ENCODE results near the gene SLC12A8.

Gene SLC12A8

DNA sequence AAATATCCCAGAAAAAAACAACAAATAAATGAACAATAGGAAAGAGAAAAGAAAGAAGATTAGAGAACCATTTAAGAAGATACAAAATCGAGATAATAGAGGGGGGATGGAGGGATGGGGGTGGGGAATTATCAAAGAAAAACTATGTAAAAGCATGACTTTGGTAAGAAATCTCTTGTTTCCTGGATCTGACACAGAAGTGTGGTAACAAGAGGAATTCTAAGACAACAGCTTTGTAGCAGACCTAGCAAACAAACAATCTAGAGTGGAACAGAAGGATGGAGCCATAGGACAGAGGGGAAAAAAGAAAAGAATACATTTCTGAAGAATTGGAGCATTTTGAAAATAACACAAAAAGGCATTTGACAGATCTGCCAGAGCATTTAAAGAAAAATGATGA lies 107.4 kb downstream of the SLC12A8 start:
- H3K36me3 ChIP-seq: no peaks in the 10 kb centered on the region
- no peak overlapping the region for H3K4me3 ChIP-seq (ENCODE audit: low read depth, low read length)
- TF ChIP-seq, protein P1, sequence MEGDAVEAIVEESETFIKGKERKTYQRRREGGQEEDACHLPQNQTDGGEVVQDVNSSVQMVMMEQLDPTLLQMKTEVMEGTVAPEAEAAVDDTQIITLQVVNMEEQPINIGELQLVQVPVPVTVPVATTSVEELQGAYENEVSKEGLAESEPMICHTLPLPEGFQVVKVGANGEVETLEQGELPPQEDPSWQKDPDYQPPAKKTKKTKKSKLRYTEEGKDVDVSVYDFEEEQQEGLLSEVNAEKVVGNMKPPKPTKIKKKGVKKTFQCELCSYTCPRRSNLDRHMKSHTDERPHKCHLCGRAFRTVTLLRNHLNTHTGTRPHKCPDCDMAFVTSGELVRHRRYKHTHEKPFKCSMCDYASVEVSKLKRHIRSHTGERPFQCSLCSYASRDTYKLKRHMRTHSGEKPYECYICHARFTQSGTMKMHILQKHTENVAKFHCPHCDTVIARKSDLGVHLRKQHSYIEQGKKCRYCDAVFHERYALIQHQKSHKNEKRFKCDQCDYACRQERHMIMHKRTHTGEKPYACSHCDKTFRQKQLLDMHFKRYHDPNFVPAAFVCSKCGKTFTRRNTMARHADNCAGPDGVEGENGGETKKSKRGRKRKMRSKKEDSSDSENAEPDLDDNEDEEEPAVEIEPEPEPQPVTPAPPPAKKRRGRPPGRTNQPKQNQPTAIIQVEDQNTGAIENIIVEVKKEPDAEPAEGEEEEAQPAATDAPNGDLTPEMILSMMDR (IDR thresholded peaks at IDR 0.05; ENCODE audit: low read depth, low read length): no peak
- H3K27me3 ChIP-seq: no peaks in the 10 kb centered on the region
- DNase-seq: no peak
- H3K4me1 ChIP-seq: no peaks in the 10 kb centered on the region
- no peaks in the 10 kb centered on the region for H3K9me3 ChIP-seq

DNA sequence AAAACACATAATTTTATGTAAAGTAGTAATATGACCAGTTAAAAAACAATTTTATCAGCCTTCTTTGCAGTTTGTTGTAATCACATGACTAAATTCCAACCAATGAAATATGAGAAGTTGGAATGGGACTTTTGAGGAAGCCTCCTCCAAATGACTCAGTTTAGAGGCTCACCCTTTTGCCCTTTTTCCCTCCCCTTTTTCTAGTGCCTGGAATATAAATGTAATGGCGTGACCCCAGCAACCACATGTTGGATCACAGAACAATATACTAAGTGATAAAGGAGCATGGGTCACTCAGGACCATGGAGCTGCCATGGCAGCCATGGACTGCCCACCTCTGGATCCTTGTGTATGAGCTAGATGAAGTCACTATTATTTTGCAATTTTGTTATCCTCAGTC lies 107.9 kb downstream of the SLC12A8 start:
- H3K27me3 ChIP-seq: no peaks in the 10 kb centered on the region
- H3K36me3 ChIP-seq: no peaks in the 10 kb centered on the region
- H3K9me3 ChIP-seq: no peaks in the 10 kb centered on the region
- H3K4me3 ChIP-seq (ENCODE audit: low read depth, low read length): no peak overlapping the region
- DNase-seq: no peak
- no peaks in the 10 kb centered on the region for H3K4me1 ChIP-seq
- TF ChIP-seq, protein P1 (IDR thresholded peaks at IDR 0.05; ENCODE audit: low read depth, low read length): no peak

GRCh38 chr3:125103406-125103805 lies 109.1 kb downstream of the SLC12A8 start:
- no peak for DNase-seq
- Histone ChIP-seq H3K4me1 (no peaks in the 10 kb centered on the region), H3K4me3 (ENCODE audit: low read depth, low read length) (no peak overlapping the region), H3K9me3 (no peaks in the 10 kb centered on the region), H3K36me3 (no peaks in the 10 kb centered on the region), H3K27me3 (no peaks in the 10 kb centered on the region)
- TF ChIP-seq, protein P1 (IDR thresholded peaks at IDR 0.05; ENCODE audit: low read depth, low read length): no peak

- H3K4me1 ChIP-seq: no peaks in the 10 kb centered on the region
- DNase-seq: no peak
- TF ChIP-seq, protein P1 (IDR thresholded peaks at IDR 0.05; ENCODE audit: low read depth, low read length): no peak
- H3K9me3 ChIP-seq: no peaks in the 10 kb centered on the region
- H3K36me3 ChIP-seq: no peaks in the 10 kb centered on the region
- no peak overlapping the region for H3K4me3 ChIP-seq (ENCODE audit: low read depth, low read length)
- no peaks in the 10 kb centered on the region for H3K27me3 ChIP-seq
These were observed 110.1 kb downstream of the SLC12A8 start for GRCh38 chr3:125102470-125102869.

DNA sequence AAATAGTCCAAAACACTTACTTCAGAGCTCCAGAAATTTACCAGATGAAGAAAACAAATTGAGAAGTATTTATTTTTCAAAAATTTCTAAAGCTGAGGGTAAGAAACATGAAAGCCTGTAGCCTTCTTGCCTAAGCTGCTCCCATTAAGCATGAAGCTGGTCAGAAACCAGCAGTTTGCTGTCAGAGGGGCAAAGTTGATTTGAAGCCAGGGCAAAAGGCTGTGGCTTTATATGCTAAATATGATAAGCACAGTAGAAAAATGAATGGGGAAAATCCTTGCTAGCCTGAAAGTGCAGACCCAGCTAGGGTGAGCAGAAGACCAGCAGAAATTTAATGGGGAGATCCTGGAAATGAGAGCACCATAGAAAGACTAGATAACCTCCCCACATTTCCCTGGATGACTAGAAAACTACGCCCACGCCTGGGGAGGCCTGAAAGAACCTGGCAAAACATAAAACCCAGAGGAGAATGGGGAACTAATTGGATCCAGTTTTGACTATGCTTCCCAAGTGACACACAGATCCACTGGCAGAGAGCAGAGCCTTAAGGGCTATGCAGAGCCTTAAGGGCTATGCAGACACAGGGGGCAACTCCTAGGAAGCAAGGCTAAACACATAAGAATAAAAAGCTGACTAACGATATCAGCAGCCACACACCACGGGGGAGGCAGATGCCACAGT lies 113.8 kb downstream of the SLC12A8 start:
- Histone ChIP-seq H3K4me1 (no peaks in the 10 kb centered on the region), H3K27me3 (no peaks in the 10 kb centered on the region), H3K4me3 (ENCODE audit: low read depth, low read length) (no peak overlapping the region), H3K36me3 (no peaks in the 10 kb centered on the region), H3K9me3 (no peaks in the 10 kb centered on the region)
- TF ChIP-seq, protein P1 (IDR thresholded peaks at IDR 0.05; ENCODE audit: low read depth, low read length): no peak
- DNase-seq: no peak

DNA sequence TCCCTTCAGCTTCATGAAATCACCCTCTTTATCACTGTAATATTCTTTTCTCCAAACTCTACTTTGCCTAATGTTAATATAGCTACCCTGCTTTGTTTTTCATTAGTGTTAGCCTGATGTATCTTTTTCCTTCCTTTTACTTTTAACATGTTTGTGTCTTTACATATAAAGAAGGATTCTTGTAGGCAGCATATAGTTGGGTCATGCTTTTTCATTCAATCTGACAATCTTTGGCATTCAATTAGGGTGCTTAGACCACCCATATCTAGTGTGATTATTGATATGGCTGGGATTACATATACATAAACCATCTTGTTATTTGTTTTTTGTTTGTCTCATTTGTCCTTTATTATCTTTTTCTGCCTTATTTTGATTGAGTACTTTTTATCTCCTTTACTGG lies 121.9 kb downstream of the SLC12A8 start:
- no peak for DNase-seq
- H3K4me1 ChIP-seq: no peaks in the 10 kb centered on the region
- H3K27me3 ChIP-seq: no peaks in the 10 kb centered on the region
- no peak overlapping the region for H3K4me3 ChIP-seq (ENCODE audit: low read depth, low read length)
- H3K36me3 ChIP-seq: no peaks in the 10 kb centered on the region
- no peaks in the 10 kb centered on the region for H3K9me3 ChIP-seq
- TF ChIP-seq, protein P1 (IDR thresholded peaks at IDR 0.05; ENCODE audit: low read depth, low read length): no peak
